HepG2 (cell line): ENCODE measurements around the gene RIMBP3C. TPM values are rescaled to one million over a fixed set of nuclear protein-coding genes. Genes with fewer than 3 reads are reported as not detected.

Source experiments
- DNMT1 ChIP-seq: sonication (generic); formaldehyde crosslinking; IDR thresholded peaks from 2 replicates; pipeline ENCODE4 v1.5.1; 2020; ENCODE audit warnings: mild to moderate bottlenecking, missing genetic modification reagents
- JARID2 ChIP-seq: sonication (generic); formaldehyde crosslinking; IDR thresholded peaks from 2 replicates; pipeline ENCODE4 v1.8.1; 2023; ENCODE audit warnings: missing genetic modification reagents, inconsistent platforms; ENCODE audit not compliant: insufficient replicate concordance
- KAT2B ChIP-seq: fragments of 150-350 bp; IDR thresholded peaks from 2 replicates; pipeline ENCODE4 v1.6.1; 2014; ENCODE audit warnings: low read depth, low read length, borderline replicate concordance
- MTA3 ChIP-seq: sonication (generic); formaldehyde crosslinking; IDR thresholded peaks from 2 replicates; pipeline ENCODE4 v1.4.0; 2020; ENCODE audit warnings: missing genetic modification reagents
- SCMH1 ChIP-seq: sonication (generic); formaldehyde crosslinking; IDR thresholded peaks from 2 replicates; pipeline ENCODE4 v1.9.0; 2021; ENCODE audit warnings: missing genetic modification reagents, mild to moderate bottlenecking, borderline replicate concordance
- ZBTB10 ChIP-seq: sonication (generic); formaldehyde crosslinking; IDR thresholded peaks from 2 replicates; pipeline ENCODE4 v1.4.0; 2020; ENCODE audit warnings: missing genetic modification reagents, borderline replicate concordance
- ZBTB39 ChIP-seq: sonication (generic); formaldehyde crosslinking; IDR thresholded peaks from 2 replicates; pipeline ENCODE4 v1.5.0; 2020; ENCODE audit warnings: missing genetic modification reagents
- ZBTB46 ChIP-seq: sonication (generic); formaldehyde crosslinking; IDR thresholded peaks from 2 replicates; pipeline ENCODE4 v1.4.0; 2020; ENCODE audit warnings: mild to moderate bottlenecking, missing genetic modification reagents, borderline replicate concordance
- ZMAT5 ChIP-seq: sonication (generic); formaldehyde crosslinking; IDR thresholded peaks from 2 replicates; pipeline ENCODE4 v1.5.0; 2020; ENCODE audit warnings: mild to moderate bottlenecking, low read depth, missing genetic modification reagents, borderline replicate concordance
- ZNF563 ChIP-seq: sonication (generic); formaldehyde crosslinking; IDR thresholded peaks from 2 replicates; pipeline ENCODE4 v1.8.0; 2022; ENCODE audit warnings: mild to moderate bottlenecking, moderate library complexity, missing genetic modification reagents
- ZNF646 ChIP-seq: sonication (generic); formaldehyde crosslinking; IDR thresholded peaks from 2 replicates; pipeline ENCODE4 v1.9.0; 2021; ENCODE audit warnings: mild to moderate bottlenecking, missing genetic modification reagents
- ZNF777 ChIP-seq: sonication (generic); formaldehyde crosslinking; IDR thresholded peaks from 2 replicates; pipeline ENCODE4 v1.4.0; 2020; ENCODE audit warnings: missing genetic modification reagents
- polyA plus RNA-seq, 8 experiments: library from polyadenylated mRNA; depleted of rRNA in 3 of 8; stranded (reverse) in 7 of 8; unstranded in 1 of 8; fragments of >200 nt; fragmentation: Illumina TruSeq in 4 of 8; extraction: Trizol in 4 of 8; gene quantifications; 2 replicates each; pipeline versions ENCODE4 v1.2.1 to v1.2.3, GENCODE V29; 2011 to 2016; ENCODE audit warnings: low read depth in 4 of 8, missing spikeins in 1 of 8, mixed read lengths in 1 of 8; ENCODE audit not compliant: insufficient read depth in 1 of 8
- total RNA-seq, 5 experiments: library from RNA; depleted of rRNA; stranded (reverse); fragments of >200 nt; fragmentation: Illumina TruSeq; extraction: Trizol; gene quantifications; 2 replicates each; pipeline ENCODE4 v1.2.3, GENCODE V29; 2016; ENCODE audit warnings: low read depth in 1 of 5

Gene RIMBP3C
- total and polyA plus RNA-seq, 2 of the 13 experiments (the other 11 are each of a cell fraction or from before 2014, with no cell fraction given), result 0.15 TPM; not detected in 1

GRCh38 chr22:21567456-21568346, 16.4 kb upstream of the RIMBP3C start, which contains the start of gene UBE2L3 (continued):
- TF ChIP-seq ZNF646 (CRISPR knock-in tag) (no peak; the same call in 1 of the 2 replicates), ZBTB39 (no peak), JARID2 (CRISPR knock-in tag) (no peak), KAT2B (no peak), ZNF777 (CRISPR knock-in tag) (peak; percentile 55; the same call in 1 of the 2 replicates), ZNF563 (peak; percentile 94), ZBTB10 (CRISPR knock-in tag) (peak; percentile 51; the same call in 1 of the 2 replicates), MTA3 (no peak), SCMH1 (CRISPR knock-in tag) (no peak), ZBTB46 (no peak), ZMAT5 (CRISPR knock-in tag) (no peak), DNMT1 (0 out of 2 replicates have a peak, but pooled peaks have one; percentile 26)
